HG02970 (cell line): ENCODE results near the gene MGST1.
A peak's percentile ranks its signal among the peaks of the same experiment; 100 is the strongest.

Source experiments
- ATAC-seq: cut with Tn5 transposase; IDR thresholded peaks from one replicate; pipeline ENCODE4 v1.9.1; 2021; ENCODE audit warnings: mild to moderate bottlenecking, moderate library complexity, moderate number of reproducible peaks; ENCODE audit not compliant: unreplicated experiment, low FRiP score

MGST1 gene, protein sequence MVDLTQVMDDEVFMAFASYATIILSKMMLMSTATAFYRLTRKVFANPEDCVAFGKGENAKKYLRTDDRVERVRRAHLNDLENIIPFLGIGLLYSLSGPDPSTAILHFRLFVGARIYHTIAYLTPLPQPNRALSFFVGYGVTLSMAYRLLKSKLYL

DNA sequence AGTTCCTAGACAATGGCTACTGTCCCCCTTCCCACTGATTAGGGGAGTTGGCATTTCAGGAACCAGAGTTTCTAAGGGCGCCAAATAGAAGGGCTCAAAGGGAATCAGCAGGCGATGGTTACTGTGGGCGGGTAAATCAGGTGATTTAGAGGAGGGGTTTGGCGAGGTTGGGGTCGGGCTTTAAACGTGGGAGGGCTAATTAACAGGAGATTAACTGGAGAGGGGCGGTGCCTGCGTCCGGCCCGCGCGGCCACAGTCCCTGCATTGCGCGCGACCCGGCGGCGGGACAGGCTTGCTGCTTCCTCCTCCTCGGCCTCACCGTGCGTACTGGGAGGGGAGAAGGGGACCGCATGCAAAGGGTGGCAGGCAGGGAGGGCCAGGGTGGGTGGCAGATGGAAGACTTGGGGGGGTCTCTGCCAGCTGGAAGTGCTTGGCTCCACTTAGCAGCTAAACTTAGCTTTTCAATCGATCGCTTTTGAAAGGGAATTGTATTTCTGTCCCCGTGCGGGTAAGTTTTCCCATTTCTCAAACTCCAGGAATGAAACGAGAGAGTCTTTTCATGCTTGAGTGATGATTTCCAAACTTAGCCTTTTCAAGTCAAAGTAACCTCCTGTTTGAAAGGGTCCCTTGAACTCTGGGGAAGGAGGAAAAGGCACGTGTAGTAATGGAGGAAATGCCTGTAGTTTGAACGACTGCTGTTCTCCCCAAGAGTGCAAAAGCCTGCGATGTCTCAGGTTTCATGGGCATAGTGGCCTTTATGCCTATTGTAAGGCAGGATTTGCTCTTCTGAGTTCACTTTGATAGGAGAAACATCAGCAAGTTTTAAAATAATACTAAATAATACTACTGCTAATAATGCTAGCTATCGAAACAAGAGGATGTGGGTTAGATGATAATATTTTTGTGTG, at the start of gene MGST1:
TSS of gene MGST1 (plus strand) at position 255 of the 908 bp plus-strand sequence. CDS start 6,608 bp downstream, outside the sequence.
- ATAC-seq = peak; percentile 50

GRCh38 chr12:16299403-16299802, 48.0 kb upstream of the MGST1 start:
- no peak for ATAC-seq

DNA sequence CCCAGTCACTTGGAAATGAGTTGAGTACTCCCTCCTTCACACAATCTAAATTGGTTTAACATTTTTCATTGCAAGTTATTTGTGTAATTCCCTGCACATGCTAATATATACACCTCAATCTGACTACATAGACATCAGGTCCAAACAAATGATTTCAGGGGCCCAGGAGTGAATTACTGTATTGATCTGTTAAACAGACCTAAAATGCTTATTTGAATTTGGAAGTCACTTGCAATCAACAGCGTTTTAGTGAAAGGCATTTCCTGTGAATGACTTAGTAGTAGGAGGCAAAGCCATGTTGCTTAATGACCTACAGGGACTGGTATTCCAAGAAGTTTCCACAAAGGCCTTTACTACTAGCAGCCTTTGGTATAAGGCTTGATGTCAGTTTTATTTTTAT, 47.3 kb upstream of the MGST1 start:
- ATAC-seq = no peak

- no peak for ATAC-seq
Observed at GRCh38 chr12:16300736-16301135, 46.7 kb upstream of the MGST1 start.

GRCh38 chr12:16303939-16304338, 43.5 kb upstream of the MGST1 start:
- no peak for ATAC-seq

DNA sequence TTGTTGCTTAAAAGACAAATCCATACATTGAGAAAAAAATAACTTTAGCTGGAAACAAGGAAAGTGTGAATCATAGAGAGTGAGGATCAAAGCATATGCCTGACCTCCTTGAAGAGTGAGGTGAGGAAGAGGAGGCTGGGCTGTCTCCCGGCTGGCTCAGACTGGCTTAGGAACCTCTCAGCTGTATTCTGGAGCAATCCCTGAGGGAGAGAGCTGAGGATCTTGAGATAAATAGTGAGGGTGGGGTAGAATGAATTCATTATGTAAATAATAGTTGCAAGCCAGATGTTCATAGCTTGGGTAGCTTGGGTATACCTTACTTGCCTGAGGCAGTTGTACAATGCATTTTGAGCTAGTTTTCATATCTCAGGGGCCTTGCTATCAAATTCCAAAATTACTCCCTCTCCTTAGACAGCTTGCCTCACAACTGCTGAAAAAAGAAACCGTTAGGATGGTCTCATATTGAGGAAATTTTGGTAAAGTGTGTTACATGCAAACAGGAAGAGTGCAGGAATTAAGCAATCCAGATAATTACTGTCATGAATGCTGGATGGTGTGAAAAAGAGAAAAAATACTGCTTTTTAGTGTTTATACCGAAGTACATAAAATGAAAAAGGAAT, 39.5 kb upstream of the MGST1 start:
- no peak for ATAC-seq

GRCh38 chr12:16310934-16311333, 36.5 kb upstream of the MGST1 start:
- ATAC-seq = no peak

DNA sequence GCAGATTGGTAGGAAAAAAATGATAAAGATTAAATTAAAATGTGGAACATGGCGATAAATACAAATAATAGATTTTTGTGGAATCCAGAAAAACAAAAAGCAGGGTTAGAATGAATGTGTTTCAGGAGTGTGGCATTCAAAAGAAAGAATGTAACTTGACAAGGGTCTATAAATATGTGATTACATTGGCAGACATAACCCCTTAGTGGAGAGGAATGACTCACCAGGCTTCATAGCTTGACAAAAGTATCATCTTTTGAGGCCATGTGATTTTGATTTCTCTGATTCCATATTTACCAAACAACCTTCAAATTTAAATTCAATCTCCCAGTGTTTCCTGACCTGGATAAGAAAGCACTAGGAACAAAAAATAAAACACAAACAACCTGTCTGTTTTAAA, 24.4 kb upstream of the MGST1 start:
- ATAC-seq = no peak

GRCh38 chr12:16323638-16324037, 23.8 kb upstream of the MGST1 start:
- no peak for ATAC-seq

GRCh38 chr12:16324272-16324671, 23.2 kb upstream of the MGST1 start:
- ATAC-seq = no peak

GRCh38 chr12:16324772-16325171, 22.7 kb upstream of the MGST1 start:
- no peak for ATAC-seq

- no peak for ATAC-seq
Observed at GRCh38 chr12:16325426-16325825, 22.0 kb upstream of the MGST1 start.

DNA sequence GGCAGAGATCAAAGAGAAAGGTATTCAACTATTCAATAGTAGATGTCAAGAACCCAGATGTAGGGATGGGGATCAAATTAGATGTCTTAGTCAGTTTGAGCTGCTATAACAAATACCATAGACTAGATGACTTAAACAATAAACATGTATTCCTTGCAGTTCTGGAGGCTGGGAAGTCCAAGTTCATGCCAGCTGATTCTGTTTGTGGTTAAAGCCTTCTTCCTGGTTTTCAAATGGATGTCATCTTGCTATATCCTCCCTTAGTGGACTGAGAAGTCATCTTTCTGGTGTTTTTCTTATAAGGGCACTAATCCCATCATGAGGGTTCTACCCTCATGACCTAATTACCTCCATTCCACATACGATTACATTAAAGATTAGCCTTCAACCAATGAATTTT, 19.5 kb upstream of the MGST1 start:
- ATAC-seq = no peak

- no peak for ATAC-seq
Observed at GRCh38 chr12:16329594-16329993, 17.9 kb upstream of the MGST1 start.

DNA sequence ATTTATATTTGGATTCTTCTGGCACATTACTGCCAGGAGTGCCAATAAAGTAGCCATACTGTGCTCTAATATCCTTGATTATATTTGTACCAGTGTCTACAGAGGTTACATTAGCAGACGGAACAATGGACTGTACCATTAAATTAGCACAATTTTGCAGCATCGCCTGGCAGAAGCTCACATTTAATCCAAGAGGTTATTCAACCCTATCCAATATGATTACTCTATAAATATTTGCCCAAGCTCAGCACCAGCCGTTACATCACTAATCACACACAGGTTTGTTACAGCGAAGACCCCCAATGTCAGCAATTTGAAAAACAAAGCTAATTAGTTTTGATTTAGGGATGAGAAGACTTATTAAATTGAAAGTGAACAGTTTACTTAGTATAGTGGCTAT, 16.9 kb upstream of the MGST1 start:
- no peak for ATAC-seq

DNA sequence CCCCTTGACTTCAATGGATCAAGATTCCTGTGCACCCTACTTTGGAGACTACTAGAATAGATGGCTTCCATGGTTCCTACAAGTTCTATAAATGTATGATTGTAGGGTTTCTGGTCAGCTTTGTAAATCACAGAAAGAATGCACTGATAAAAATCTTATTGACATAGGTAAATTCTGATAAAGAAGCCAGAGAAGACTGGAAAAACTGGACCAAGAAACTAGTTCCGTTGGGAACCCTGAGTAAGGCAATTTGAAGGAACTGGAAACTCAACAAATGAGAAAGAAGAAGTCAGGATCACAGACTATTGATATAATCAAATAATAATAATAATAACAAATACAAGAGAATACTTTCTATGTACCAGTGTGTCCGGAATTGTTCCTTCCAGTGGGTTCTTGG, 15.4 kb upstream of the MGST1 start:
- no peak for ATAC-seq

DNA sequence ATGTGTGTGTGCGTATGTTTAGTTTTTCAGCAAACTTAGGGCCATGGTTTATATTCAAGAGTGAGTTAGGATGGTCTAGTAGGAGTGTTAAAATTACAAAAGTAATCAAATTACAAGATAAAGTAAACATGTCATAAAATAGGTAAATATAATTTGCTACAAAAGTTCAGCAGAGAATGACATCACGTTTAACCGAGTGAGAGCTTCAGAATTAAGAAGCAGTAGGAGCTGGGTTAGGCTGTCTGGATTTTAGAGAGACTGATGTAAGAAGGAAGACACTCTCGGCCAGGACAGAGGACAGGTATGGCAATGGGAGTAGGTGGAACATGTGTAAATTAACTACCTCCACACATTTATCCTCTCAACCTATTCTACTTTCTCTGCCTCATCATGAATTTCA, 11.6 kb upstream of the MGST1 start:
- no peak for ATAC-seq

DNA sequence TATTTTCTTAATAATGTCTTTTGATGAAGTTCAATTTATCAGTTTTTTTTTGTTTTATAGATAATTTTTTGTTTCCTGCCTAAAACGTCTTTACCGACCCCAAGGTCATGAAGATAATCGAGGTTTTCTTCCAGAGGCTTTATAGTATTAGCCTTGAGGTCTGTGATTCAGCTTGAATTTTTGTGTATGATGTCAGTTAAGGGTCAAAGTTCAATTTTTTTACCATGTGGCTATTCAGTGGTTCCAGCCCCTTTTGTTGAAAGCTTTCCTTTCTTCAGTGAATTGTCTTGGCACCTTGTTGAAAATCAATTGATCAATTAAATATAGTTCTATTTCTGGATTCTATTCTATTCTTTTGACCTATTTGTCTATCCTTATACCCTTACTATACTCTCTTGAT, 3.2 kb upstream of the MGST1 start:
- ATAC-seq = no peak

- no peak for ATAC-seq
Observed at GRCh38 chr12:16345105-16345504, 2.3 kb upstream of the MGST1 start.

DNA sequence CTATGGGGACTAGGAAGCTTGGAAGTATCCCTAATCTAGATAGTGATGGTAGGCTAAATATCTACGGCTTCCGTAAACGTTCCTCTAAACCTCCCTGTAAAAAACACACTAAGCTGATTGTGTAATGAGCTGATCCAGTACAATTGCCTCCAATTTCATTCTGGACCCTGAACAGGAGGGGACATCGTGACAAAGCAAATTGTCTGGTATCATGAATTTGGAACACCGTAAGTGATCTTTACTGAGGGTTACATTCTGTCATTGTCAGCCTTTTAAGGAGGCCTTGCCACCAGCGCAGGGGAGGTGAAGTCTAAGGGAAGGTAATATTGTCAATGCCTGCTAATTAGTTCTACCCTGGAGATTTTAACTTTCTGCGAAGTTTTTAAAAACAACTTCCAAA, 487 bp upstream of the MGST1 start:
- ATAC-seq = no peak

DNA sequence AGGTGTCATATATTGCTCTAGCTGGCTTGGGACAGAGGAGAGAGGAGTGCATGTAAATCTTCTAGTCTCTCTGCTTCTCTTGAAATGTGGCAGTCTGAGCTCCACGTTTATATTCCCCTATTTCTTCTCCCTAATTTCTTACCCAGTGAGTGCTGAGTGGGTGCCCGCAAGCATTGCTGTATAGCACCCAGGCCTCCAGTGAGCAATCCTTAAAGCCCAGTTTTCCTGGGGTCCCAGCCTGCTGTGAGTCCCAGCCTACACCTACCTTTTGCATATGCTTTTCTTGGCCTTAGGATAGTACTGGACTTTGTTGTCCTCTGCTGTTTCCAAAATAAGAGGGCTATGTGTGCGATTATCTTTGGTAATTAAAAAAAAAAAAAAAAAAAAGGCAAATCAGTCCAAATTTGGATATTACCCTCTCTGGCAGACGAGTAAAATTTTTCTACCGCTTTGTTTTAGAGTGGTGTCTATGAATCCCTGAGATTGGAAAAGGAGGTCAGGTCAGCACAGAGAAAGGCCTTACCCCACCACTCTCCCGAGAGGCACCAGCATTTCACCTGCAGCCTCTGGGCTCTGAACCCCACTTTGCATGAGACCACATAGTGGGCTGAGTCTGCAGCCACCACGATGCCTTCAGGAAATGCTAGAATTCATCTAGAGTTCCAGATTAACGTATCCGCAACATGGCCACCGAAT, 1.1 kb downstream of the MGST1 start:
- ATAC-seq = no peak
